Hepatocyte (in vitro differentiated cells): ENCODE results near the gene ELAC2. TPM values are rescaled to one million over a fixed set of nuclear protein-coding genes. Genes with fewer than 3 reads are reported as not detected.

Experiments used
- DNase-seq: peaks from one replicate; pipeline ENCODE4 v3.0.0-alpha.2; 2016; ENCODE audit warnings: low spot score
- H2AFZ ChIP-seq: fragments of 200-600 bp; sonication (generic); 2 replicates; pipeline ENCODE4 v1.6.0; 2016; ENCODE audit warnings: antibody characterized with exemption, mild to moderate bottlenecking
- H3K27ac ChIP-seq: fragments of 200-600 bp; sonication (generic); 2 replicates; pipeline ENCODE4 v1.5.1; 2016; ENCODE audit warnings: mild to moderate bottlenecking
- H3K27me3 ChIP-seq: fragments of 200-600 bp; sonication (generic); 2 replicates; pipeline ENCODE4 v1.6.1; 2016
- H3K36me3 ChIP-seq: fragments of 200-600 bp; sonication (generic); replicated peaks from 2 replicates; pipeline ENCODE4 v1.5.1; 2016; ENCODE audit warnings: low read depth; ENCODE audit not compliant: insufficient read depth
- H3K4me1 ChIP-seq: fragments of 200-600 bp; sonication (generic); 2 replicates; pipeline ENCODE4 v1.5.1; 2016; ENCODE audit warnings: mild to moderate bottlenecking, moderate library complexity; ENCODE audit not compliant: insufficient read depth
- H3K4me2 ChIP-seq: fragments of 200-600 bp; sonication (generic); 2 replicates; pipeline ENCODE4 v1.6.0; 2016
- H3K4me3 ChIP-seq: fragments of 200-600 bp; sonication (generic); 2 replicates; pipeline ENCODE4 v1.5.1; 2016; ENCODE audit warnings: mild to moderate bottlenecking
- H3K79me2 ChIP-seq: fragments of 200-600 bp; sonication (generic); 2 replicates; pipeline ENCODE4 v1.6.0; 2017; ENCODE audit warnings: mild to moderate bottlenecking
- H3K9me2 ChIP-seq: fragments of 200-600 bp; sonication (generic); replicated peaks from 2 replicates; pipeline ENCODE4 v1.6.0; 2017; ENCODE audit warnings: mild to moderate bottlenecking; ENCODE audit not compliant: insufficient read depth
- H3K9me3 ChIP-seq: fragments of 200-600 bp; sonication (generic); 2 replicates; pipeline ENCODE4 v1.5.1; 2016; ENCODE audit warnings: low read depth, mild to moderate bottlenecking
- H4K20me1 ChIP-seq: fragments of 200-600 bp; sonication (generic); 2 replicates; pipeline ENCODE4 v1.6.0; 2016; ENCODE audit warnings: mild to moderate bottlenecking; ENCODE audit not compliant: insufficient read depth, poor library complexity, severe bottlenecking
- CTCF ChIP-seq: fragments of 200-600 bp; sonication (generic); IDR thresholded peaks from 2 replicates; pipeline ENCODE4 v1.5.1; 2016; ENCODE audit warnings: antibody characterized with exemption, mild to moderate bottlenecking; ENCODE audit not compliant: poor library complexity
- EZH2 ChIP-seq: fragments of 200-600 bp; sonication (generic); IDR thresholded peaks from 2 replicates; pipeline ENCODE4 v1.6.1; 2016; ENCODE audit warnings: antibody characterized with exemption, mild to moderate bottlenecking, borderline replicate concordance
- EZH2phosphoT487 ChIP-seq: fragments of 200-600 bp; sonication (generic); IDR thresholded peaks from one replicate; pipeline ENCODE4 v1.6.1; 2018; ENCODE audit warnings: antibody characterized with exemption, mild to moderate bottlenecking, low read depth, moderate library complexity; ENCODE audit not compliant: unreplicated experiment, severe bottlenecking
- WGBS: methylation state at CpG from one replicate; pipeline ENCODE4 v1.1.6; 2016; ENCODE audit warnings: low lambda C conversion rate; ENCODE audit errors: missing lambda C conversion rate; 5-methylcytosine and 5-hydroxymethylcytosine counted together
- polyA plus RNA-seq: library from polyadenylated mRNA; unstranded; fragments of >200 nt; fragmentation: Nextera tagmentation; extraction: Ambion mirVana; gene quantifications from 2 replicates; pipeline ENCODE4 v1.2.1, GENCODE V29; 2016
- total RNA-seq: library from RNA; depleted of rRNA; stranded (reverse); fragments of >200 nt; gene quantifications from 2 replicates; pipeline ENCODE4 v1.2.3, GENCODE V29; 2014

The ELAC2 gene
- total and polyA plus RNA-seq, 2 experiments from 2014 or later = 39.6 to 45.6 TPM

DNA sequence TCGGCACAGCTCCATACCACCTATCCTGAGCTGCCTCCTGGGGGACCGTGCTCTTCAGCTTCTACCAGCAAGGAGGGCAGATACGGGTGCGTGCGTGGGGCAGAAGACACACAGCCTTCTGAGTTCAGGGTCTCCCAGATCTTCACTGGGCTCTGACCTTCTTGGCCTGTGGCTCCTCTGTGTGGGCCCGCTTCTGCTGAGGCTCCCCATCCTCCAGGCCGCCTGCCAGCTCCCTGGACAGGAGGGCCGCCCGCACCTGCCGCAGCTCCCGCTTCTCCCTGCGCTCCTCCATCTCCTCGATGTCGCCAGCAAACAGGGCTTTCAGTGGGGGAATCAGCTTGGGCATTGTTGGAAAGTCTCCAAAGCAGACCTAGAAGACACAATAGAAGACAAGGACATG, 25.2 kb downstream of the ELAC2 start:
- 97% methylated on average over 14 of the region's 14 CpGs for WGBS
- H3K79me2 ChIP-seq = no peaks in the 10 kb centered on the region
- H3K27me3 ChIP-seq = no peaks in the 10 kb centered on the region
- no peak for DNase-seq
- no peak overlapping the region for H3K4me2 ChIP-seq
- no peaks in the 10 kb centered on the region for H4K20me1 ChIP-seq
- no peak overlapping the region for H2AFZ ChIP-seq
- H3K36me3 ChIP-seq = no peaks in the 10 kb centered on the region
- H3K27ac ChIP-seq = no peak overlapping the region
- no peaks in the 10 kb centered on the region for H3K4me1 ChIP-seq
- no peak for TF ChIP-seq EZH2
- no peak for TF ChIP-seq EZH2phosphoT487
- no peak for TF ChIP-seq CTCF
- no peaks in the 10 kb centered on the region for H3K9me3 ChIP-seq
- no peak overlapping the region for H3K4me3 ChIP-seq
- H3K9me2 ChIP-seq = no peaks in the 10 kb centered on the region

- H3K9me3 ChIP-seq = no peaks in the 10 kb centered on the region
- H3K4me3 ChIP-seq = no peak overlapping the region
- TF ChIP-seq CTCF = no peak
- no peak for TF ChIP-seq EZH2
- TF ChIP-seq EZH2phosphoT487 = no peak
- no peak overlapping the region for H3K27ac ChIP-seq
- H3K4me1 ChIP-seq = no peaks in the 10 kb centered on the region
- no peak overlapping the region for H3K4me2 ChIP-seq
- no peak overlapping the region for H2AFZ ChIP-seq
- H3K27me3 ChIP-seq = no peaks in the 10 kb centered on the region
- H3K79me2 ChIP-seq = no peaks in the 10 kb centered on the region
- WGBS = 92% methylated on average over 12 of the region's 12 CpGs
- DNase-seq = no peak
- no peaks in the 10 kb centered on the region for H3K9me2 ChIP-seq
- no peaks in the 10 kb centered on the region for H3K36me3 ChIP-seq
- H4K20me1 ChIP-seq = no peaks in the 10 kb centered on the region
These were observed 26.9 kb downstream of the ELAC2 start for GRCh38 chr17:12990926-12991325.

DNA sequence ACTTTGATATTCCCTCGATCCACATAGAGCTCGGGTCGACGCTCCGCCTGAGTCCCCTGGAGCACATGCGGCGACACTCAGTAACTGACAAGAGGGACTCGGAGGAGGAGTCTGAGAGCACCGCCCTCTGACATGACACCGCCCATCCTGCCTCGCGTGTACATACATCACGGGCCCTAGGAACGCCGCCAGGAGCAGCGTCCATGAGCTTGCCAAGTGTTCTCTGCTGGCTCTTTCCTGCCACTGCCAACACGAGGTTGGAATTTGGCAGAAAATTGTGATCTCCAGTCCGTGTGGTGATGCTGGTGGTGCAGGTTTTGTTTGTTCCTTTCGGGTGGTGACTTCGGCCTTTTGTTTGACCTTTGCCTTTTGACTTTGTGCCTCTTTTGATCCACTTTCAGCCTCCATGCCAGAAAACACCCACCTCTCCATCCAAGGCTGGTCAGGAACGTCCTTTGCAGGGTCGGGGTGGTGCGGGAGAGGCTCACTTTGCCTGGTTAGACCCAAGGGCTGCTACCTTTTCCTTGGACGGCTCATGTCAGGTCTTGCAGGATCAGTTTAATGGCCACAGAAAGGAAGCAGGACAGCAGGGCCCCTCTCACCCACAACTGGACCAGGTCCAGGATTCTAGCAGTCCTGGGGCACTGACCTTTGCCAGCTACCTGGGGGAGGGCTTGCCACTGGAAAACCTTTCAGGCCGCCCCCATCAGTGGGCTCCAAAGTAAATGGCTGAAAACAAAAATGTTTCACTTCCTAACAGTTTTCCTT, 27.6 kb downstream of the ELAC2 start:
- H3K4me3 ChIP-seq = no peak overlapping the region
- no peaks in the 10 kb centered on the region for H3K9me2 ChIP-seq
- no peaks in the 10 kb centered on the region for H3K36me3 ChIP-seq
- no peaks in the 10 kb centered on the region for H3K9me3 ChIP-seq
- 95% methylated on average over 25 of the region's 25 CpGs for WGBS
- H3K27ac ChIP-seq = no peak overlapping the region
- TF ChIP-seq CTCF (no peak), EZH2 (no peak), EZH2phosphoT487 (no peak)
- H3K79me2 ChIP-seq = no peaks in the 10 kb centered on the region
- H3K27me3 ChIP-seq = no peaks in the 10 kb centered on the region
- no peaks in the 10 kb centered on the region for H3K4me1 ChIP-seq
- H2AFZ ChIP-seq = no peak overlapping the region
- no peak for DNase-seq
- H4K20me1 ChIP-seq = no peaks in the 10 kb centered on the region
- no peak overlapping the region for H3K4me2 ChIP-seq
